ENCODE results near the gene MYCBP.
"Not testable (repeated sequence)": the region's sequence is repeated elsewhere in the genome, so short reads cannot be mapped to it uniquely, and the experiment has no call there.

The MYCBP gene

DNA sequence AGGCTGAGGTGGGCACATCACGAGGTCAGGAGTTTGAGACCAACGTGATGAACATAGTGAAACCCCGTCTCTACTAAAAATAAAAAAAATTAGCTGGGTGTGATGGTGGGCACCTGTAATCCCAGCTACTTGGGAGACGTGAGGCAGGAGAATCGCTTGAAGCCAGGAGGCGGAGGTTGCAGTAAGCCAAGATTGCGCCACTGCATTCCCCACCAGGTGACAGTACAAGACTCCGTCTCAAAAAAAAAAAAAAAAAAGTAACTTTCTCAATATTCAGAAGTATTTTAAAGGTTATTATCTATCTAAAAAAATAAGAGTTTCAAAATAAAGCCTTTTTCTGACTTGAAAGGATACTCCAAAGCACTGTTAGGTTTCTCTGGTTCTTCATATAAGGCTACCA, 5.9 kb downstream of the MYCBP start:
- DNase-seq (ENCODE audit: low spot score), result no peak

DNA sequence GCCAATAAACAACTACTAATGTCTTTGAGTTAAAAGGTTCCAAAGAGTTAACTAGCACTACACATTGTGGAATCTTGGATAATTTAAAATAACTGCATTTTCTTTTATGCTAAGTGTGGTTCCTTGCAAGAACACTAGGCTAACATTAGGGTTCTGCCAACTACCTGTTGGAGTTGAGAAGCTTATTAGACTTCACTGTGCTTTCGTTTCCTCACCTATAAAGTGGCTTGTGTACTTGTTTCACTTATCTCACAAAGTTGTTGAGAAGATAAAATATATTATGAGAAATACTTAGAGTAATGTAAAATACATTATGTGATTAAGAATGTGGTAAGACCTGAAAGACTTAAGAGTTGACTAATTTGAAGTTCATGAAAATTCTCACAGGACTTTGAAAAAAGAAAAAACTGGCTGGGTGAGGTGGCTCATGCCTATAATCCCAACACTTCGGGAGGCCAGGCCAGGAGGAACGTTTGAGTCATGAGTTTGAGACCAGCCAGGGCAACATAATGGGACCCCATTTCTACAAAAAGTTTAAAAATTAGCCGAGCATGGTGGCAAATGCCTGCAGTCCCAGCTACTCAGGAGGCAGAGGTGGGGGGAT, 7.9 kb downstream of the MYCBP start:
- DNase-seq (ENCODE audit: low spot score), result no peak

DNA sequence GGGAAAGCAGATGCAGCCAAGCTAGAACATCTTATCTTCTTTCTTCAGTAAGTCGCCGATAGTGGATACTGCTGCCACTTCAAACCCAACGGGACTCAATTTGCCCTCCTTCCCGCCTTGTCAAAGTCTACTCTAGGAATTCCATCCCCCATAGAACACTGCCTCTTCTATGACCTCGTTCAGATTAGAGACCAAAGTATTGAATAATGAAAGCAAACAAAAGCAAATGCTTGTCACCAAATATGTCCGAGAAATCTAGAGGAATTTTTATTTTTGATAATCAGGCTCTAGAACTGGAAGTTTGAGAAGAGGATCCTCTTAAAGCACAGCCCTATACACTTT, 12.7 kb downstream of the MYCBP start:
- DNase-seq (ENCODE audit: low spot score), result no peak

DNA sequence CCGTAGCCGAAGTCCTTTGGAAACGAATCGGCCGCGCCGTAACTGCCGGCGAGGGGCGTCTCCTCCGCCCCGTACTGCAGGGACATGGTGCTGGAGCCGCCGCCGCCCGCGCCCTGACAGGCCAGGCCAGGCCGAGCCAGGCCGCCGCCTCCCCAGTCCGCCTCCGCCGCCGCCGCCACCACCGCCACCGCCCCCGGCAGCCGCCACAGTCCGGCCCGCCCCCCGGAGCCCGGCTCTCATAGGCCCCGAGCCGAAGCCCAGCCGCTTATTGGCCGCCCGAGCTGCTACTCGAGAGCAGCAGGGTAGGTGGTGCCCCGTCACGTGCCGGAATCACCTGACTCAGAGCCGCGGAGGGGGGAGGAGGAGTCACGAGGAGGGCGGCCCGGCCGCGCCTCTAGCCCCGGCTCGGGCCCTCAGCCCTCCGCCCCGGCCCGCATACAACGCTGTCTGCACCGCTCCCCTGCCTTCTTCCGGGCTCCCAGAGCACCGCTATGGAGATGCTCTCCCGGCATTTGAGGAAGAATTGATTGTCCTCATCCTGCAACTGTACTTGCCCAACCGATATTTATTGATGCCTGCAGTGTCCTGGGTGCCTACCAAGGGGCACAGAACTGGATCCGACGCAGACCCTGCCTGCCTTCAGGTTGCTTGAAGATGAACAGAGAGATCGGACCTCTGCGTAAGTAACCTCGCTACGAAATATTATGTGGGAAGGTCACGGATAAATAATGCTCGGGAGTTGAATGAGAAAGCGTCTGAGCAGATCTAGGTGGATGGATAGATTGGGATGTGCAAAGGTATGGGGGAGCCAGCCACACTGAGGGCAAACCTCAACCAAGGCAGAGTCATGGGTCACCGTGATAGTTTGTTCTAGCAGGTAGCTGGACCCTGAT, 13.3 kb downstream of the MYCBP start, which contains the start of gene RRAGC:
Gene RRAGC (minus strand): TSS at position 212 of the 893 bp plus-strand sequence. CDS start 126 bp downstream, at position 86.
- DNase-seq (ENCODE audit: low spot score), result peak; percentile 93

DNA sequence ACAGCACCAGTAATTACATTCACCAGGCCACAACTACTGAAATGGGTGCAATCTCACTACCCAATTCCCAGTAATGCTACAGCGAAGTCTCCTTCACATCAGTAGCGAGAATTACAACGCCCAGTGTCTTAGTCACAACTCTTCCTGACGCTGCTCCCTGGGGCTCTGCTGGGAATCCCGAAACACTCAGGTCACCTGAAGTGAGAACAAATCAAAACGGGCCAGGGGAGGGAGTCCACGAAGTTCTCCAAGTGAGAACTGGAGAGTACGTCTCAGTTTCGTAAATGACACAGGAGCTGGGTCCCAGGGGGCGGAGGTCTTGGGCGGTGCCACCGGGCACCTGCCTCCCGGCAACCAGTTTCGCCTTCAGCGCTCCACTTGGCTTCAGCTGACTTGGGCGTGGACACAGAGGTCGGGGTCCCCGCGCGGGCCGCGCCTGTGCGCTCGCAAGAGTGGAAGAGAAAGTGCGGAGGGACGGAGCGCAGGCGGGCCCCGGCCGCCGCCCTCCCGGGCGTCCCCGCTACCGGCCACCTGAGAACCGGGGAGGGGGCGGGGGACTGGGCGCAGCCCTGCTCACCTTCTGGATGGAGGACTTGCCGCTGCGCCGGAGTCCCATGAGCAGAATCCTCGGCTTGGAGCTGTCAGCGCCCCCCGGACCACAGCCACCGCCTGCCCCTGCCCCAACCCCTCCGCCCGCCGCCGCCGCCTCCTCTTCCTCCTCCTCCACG, 14.2 kb downstream of the MYCBP start:
- no peak for DNase-seq (ENCODE audit: low spot score)

DNA sequence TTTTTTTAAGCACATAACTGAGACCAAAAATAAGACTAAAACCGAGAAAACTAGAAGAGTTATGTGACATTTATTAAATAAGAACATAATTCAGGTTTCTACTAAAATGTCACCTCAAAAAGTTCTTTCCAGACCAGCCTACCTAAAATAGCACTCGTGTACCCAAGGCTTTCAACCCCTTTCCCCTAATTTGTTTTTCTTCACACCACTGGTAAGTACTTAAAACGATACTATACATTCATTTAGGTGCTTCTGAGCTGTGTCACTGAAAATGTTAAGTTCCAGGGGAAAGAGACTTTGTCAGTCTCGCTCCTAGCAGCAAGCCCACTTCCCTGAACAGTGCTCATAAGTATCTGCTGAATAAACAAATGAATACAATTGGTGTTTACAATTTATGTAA, 20.4 kb downstream of the MYCBP start:
- DNase-seq (ENCODE audit: low spot score), result no peak

DNA sequence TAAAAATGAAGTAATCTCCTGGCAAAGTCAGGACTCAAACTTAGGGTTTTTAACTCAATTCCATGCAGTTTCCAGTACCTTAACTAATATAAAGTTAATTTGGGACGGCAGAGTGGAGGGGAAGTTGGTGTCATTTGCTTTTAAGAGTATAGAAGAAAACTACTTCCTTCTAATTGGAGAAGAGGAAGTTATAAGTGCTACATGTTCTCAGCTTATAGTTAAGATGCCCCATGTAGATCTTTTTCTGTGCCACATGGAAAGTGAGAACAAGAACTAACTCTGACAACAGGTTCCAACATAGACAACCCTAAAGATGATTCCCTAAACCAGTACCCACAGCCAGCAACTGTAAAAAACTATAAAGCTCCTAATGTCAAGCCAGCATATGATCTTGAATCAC, 25.1 kb downstream of the MYCBP start:
- DNase-seq (ENCODE audit: low spot score), result no peak

DNA sequence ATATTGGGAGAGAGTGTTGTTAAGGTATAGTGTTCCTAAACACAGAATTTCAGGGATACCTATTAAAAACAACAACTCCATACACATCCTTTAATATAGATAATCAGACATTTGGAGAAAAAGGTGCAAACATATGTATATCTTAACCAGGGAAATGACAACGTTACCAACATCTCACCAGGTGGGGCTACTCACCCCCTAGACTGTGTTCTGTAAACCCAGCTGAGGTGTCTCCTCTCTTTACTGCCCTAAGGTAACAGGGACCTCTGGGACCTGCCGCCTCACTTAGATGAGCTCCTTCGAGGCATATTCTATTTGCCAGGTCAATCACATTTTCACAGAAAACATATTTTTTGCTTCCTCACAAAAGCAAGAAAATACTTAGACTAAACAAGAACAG, 26.9 kb downstream of the MYCBP start:
- no peak for DNase-seq (ENCODE audit: low spot score)

DNA sequence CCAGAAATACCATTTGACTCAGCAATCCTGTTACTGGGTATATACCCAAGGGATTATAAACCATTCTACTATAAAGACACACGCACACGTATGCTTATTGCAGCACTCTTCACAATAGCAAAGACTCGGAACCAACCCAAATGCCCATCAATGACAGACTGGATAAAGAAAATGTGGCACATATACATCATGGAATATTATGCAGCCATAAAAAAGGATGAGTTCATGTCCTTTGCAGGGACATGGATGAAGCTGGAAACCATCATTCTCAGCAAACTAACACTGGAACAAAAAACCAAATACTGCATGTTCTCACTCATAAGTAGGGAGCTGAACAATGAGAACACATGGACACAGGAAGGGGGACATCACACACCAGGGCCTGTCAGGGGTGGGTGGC, 28.1 kb downstream of the MYCBP start:
- DNase-seq (ENCODE audit: low spot score), result not testable (repeated sequence)

DNA sequence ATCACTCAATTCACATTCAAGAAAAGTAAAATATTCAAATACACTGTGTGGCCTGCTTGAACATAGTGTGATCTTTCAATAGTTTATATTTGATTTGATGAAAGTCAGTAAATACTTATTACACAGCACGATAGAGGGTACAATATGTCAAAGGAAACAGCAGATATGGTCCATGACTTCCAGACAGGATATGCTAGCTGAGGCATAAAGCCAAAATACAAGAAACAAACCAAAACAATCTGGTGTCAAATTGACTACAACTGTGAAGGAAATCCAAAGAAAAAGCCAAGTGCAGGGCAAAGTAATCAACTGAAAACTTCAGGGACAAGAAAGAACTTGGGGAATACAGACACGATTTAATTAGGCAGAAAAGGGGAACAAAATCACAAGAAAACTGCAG, 32.9 kb downstream of the MYCBP start:
- DNase-seq (ENCODE audit: low spot score), result no peak

DNA sequence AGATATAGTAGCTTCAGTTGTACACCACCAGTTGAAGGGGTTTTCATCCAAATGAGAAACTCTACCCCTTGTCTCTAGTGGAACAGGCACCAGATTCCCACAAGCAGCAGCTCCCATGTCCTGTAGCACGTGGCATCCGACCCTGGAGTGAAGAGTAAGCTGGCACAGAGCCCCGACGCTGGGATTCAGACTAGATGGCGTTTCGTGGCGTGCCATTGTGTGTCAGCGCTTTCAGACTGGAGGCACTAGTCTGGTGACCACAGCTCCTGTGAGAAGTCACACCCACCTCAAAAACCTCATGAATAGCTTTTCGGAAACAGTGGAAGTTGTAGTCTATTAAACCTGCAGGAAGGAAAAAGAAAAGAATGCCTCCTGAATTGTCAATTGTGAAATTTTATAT, 33.8 kb downstream of the MYCBP start:
- DNase-seq (ENCODE audit: low spot score), result peak; percentile 64

DNA sequence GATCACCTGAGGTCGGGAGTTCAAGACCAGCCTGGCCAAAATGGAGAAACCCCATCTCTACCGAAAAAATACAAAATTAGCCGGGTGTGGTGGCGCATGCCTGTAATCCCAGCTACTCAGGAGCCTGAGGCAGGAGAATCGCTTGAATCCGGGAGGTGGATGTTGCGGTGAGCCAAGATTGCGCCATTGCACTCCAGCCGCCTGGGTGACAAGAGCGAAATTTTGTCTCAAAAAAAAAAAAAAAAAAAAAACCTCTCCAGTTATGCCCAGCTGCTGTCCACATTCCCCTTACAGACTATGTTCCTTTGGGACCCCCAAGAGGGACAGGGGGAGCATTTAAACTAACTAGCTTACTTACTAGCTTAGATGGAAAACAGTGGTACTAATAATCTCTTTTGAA, 36.8 kb downstream of the MYCBP start:
- DNase-seq (ENCODE audit: low spot score), result not testable (repeated sequence)

DNA sequence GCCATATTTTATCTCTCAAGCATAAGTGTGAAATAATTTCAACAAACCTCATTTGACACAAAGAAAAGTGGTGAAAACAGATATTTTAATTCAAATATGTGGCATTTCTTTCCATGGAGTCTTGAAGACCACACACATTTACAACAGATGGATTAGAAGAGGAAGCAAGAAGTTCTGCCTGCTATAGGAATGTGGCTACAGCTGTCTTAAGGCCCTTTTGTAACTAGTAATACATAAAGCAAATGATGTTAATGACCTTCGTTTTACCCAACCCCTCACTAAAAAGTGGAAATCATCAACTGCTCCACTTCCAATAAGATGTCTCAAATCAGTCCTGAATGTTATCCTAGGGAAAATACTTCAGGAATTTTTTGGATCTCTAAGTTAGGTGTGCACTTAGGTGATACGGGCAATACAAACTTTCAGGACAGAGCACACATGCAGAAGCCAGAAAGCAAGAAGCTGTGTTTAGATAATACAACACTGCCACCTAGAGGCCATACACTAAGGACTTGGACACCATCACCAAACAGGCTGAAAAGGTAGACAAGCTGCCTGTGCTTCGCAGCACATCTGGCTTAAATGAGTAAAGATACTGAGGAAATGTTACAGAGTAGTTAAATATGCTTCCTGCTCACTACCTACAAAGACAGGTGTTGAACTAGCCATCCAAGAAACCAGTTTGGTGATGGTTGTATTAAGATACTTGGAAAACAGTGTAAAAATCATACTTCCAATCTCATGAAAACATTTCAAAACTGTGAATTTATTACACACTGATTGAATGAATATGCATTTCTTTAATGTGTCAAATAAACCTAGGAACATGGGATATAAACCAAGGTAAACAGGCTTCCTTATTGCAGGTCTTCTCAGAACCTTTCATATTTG, 38.0 kb downstream of the MYCBP start:
- peak; percentile 66 for DNase-seq (ENCODE audit: low spot score)

DNA sequence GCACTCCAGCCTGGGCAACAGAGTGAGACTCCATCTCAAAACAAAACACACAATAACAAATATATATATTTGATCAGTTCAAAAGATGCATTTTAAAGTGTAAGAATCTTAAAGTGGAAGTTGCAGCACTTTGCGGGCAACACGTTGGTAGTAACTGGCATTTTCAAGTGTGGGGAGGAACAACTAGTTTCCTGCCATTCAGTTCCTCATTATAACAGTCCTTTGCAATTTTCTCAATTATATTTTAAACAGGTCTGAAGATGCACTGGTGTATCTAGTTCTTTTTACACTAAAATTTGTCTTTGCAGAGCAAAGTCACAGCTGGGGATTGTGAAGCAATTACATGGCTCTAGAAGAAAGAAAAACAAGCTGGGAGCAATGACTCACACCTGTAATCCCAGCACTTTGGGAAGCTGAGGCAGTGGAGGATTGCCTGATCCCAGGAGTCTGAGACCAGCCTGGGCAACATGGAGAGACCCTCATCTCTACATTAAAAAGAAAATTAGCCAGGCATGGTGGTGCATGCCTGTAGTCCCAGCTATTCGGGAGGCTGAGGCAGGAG, 38.8 kb downstream of the MYCBP start:
- DNase-seq (ENCODE audit: low spot score), result no peak

DNA sequence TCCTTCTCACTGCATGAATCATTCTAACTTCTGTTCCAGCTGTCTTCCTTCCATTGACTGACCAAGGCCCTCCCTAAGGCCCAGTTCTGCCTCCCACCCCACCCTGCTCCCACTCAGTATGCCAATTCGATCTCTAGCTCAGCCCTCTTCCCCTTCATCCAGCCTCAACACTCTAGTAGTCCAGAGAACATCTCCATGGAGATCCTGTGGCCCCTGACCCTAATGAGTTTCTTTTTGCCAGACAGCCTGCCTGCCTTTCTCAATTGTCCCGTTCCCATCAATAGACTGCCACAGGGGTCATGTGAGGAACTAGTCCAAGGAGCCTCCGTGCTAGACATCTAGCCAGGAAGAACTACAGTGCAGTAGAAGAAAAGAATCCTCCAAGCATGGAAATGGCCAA, 40.0 kb downstream of the MYCBP start:
- no peak for DNase-seq (ENCODE audit: low spot score)

DNA sequence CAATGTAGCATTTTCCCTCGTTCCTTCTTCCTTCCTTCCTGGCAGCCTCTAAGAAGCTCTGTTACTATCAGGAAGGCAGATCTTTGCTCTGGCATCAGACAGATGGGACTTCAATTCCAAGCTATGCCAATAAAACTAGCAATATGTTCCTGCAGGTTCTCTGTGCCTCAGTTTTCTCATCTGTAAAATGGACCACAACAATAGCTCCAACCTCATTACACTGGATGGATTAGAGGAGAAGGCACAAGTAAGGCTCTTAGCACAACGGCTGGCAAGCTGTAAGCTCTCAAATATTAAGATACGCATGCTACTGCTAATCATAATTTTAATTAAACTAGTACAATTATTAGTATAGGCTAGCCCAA, 40.8 kb downstream of the MYCBP start:
- no peak for DNase-seq (ENCODE audit: low spot score)

DNA sequence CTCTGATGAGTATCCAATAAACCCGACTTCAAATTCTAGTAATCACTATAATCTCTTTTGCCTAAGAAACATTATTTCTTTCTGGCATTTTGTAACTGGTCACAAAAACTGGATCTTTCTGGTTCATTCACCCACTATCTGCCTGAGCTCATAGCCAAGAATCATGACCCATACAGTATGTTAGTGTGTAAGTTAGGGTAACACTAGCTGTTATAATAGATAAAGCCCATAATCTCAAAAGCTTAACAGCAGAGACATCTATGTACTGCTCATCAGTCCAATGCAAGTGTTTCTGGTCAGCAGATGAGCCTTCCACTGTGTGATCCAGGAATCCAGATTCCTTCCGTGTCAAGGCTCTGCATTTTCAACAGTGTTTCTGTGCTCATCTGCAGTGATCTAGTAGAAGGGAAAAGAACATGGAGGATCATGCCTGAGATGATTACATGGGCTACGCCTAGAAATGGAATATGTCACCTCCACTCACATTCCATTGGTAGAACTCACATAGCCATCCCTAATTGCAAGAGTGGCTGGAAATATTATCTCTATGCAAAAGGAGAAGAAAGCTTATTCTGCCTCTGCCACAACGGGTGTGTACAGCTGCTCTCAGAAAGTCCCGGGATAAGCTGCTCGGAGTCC, 41.3 kb downstream of the MYCBP start:
- no peak for DNase-seq (ENCODE audit: low spot score)

DNA sequence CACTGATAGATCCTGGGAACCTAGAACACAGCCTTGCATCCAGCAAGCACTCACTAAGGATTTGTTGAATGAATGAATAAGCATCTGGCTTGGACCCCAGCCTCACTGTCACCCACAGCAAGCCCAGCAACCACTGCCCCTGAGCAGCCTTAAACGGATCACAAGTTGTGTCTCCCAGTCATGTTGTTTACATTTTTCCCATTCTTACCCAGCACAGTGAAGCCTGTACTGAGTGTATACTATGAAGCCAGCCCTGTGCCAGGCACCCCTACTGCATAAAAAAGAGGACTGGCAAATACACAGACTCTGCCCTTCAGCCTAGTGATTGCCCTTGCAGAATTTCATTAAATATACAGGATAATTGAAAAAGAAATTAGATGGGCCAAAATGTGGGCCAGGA, 43.8 kb downstream of the MYCBP start:
- no peak for DNase-seq (ENCODE audit: low spot score)

DNA sequence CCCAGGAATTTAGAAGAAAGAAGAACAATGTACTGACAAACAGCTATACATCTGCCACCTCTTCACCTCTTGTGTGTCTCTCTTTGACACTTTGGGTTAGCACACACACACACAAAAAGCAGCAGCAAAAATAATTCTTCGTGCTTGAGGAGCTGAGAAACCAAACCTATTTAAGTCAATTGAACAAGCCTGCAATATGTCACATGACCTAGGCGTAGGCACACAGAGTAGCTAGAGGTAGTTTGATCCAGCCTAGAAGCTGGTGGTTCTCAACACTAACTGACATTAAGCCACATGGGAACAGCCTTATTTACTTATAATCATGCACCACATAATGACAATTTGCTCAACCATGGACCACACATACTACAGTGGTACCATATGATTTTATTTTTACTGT, 45.8 kb downstream of the MYCBP start:
- DNase-seq (ENCODE audit: low spot score), result no peak

DNA sequence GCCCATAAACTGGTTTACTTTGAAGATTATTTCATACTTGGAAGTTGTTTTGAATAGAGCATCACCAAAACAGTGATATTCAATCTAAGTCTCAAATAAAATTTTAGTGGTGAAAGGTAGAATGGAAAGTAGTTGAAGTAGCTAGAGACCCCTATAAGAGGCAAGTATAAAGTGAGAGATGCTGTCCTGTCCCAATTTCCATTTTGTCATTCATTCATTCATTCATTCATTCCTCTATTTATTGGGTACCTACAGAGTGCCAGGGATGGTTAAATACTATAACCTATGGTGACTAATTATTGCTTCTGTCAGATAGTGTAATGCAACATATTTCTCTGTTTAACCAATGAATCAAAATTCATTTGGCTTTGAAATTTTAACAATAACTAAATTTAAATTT, 46.3 kb downstream of the MYCBP start:
- DNase-seq (ENCODE audit: low spot score), result no peak

DNA sequence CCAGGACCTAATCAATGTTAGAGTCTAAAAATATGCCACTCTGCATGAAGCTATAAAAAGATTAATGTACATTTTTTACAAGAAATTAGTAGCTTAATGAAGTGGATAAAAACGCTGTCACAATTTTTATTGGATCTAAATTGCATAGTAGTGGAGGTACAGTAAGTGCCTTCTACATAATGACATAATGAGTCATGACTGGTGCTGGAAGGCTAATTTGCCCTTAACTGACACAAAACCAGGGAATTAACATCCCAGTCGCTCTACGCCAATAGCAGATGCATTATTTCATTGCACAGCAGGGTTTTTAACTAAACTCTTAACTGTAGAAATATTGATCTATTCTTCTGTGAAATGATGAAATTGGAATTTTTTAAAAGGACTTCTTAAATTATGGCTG, 46.9 kb downstream of the MYCBP start:
- DNase-seq (ENCODE audit: low spot score), result no peak
